IMR-90 (cell line): ENCODE measurements around the gene ABHD5. TPM values are rescaled to one million over a fixed set of nuclear protein-coding genes. Genes with fewer than 3 reads are reported as not detected.
"Not testable (repeated sequence)": the region's sequence is repeated elsewhere in the genome, so short reads cannot be mapped to it uniquely, and the experiment has no call there.

Experiments used
- ATAC-seq: fragments of 200-7000 bp; cut with Tn5 transposase; 2 replicates; pipeline ENCODE4 v1.9.1; 2020; ENCODE audit warnings: low read depth, mild to moderate bottlenecking, moderate library complexity
- BruUV-seq: library from RNA; stranded (reverse); fragments of 400-500 nt; replicated peaks from 2 replicates; lab custom pipeline; 2021; lab: Mats Ljungman, UMichigan
- CTCF ChIA-PET: fragments of 300-600 bp; formaldehyde crosslinking; extraction: SDS; loops from one replicate; lab custom pipeline; 2021; ENCODE audit warnings: antibody characterized with exemption; lab: Yijun Ruan, JAX
- POLR2A ChIA-PET: fragments of 300-600 bp; sonication (Branson Sonifier 250); formaldehyde crosslinking; loops from one replicate; lab custom pipeline; 2022; ENCODE audit warnings: antibody characterized with exemption; ENCODE audit not compliant: unreplicated experiment; lab: Charles Lee
- DNase-seq: peaks from one replicate; pipeline ENCODE4 v3.0.0; 2013
- H2AFZ ChIP-seq: replicated peaks from 2 replicates; pipeline ENCODE3; 2013; ENCODE audit warnings: low read length, mild to moderate bottlenecking; ENCODE audit not compliant: poor library complexity
- H2AK5ac ChIP-seq: 2 replicates; pipeline ENCODE4 v1.6.1; 2013; ENCODE audit warnings: low read depth, low read length, inconsistent platforms
- H2AK9ac ChIP-seq: replicated peaks from 2 replicates; pipeline ENCODE3; 2013; ENCODE audit warnings: mild to moderate bottlenecking, low read depth, low read length, moderate library complexity; ENCODE audit not compliant: poor library complexity
- H2BK120ac ChIP-seq: 2 replicates; pipeline ENCODE4 v1.6.1; 2013; ENCODE audit warnings: low read depth, low read length, inconsistent platforms
- H2BK15ac ChIP-seq: 3 replicates; pipeline ENCODE4 v1.6.1; 2013; ENCODE audit warnings: low read depth, low read length, inconsistent platforms
- H2BK20ac ChIP-seq: 2 replicates; pipeline ENCODE4 v1.6.1; 2013; ENCODE audit warnings: low read depth, mild to moderate bottlenecking, inconsistent platforms, low read length, moderate library complexity
- H2BK5ac ChIP-seq: 2 replicates; pipeline ENCODE4 v1.6.1; 2013; ENCODE audit warnings: mild to moderate bottlenecking, low read depth, low read length, inconsistent platforms; ENCODE audit not compliant: poor library complexity, severe bottlenecking
- H3K14ac ChIP-seq: replicated peaks from 2 replicates; pipeline ENCODE4 v1.6.1; 2013; ENCODE audit warnings: low read depth, low read length, inconsistent platforms
- H3K18ac ChIP-seq: 2 replicates; pipeline ENCODE4 v1.6.1; 2013; ENCODE audit warnings: low read depth, low read length, control low read depth
- H3K23ac ChIP-seq: 2 replicates; pipeline ENCODE4 v1.6.1; 2013; ENCODE audit warnings: low read depth, low read length, inconsistent platforms
- H3K27ac ChIP-seq: 2 replicates; pipeline ENCODE4 v1.5.1; 2013; ENCODE audit warnings: mild to moderate bottlenecking, control low read depth, low read length; ENCODE audit not compliant: insufficient read depth
- H3K27me3 ChIP-seq: 2 replicates; pipeline ENCODE4 v1.6.1; 2013; ENCODE audit warnings: low read length; ENCODE audit not compliant: control insufficient read depth, insufficient read depth
- H3K36me3 ChIP-seq: 2 replicates; pipeline ENCODE4 v1.6.1; 2013; ENCODE audit warnings: low read length, mixed read lengths; ENCODE audit not compliant: control insufficient read depth, insufficient read depth
- H3K4ac ChIP-seq: 2 replicates; pipeline ENCODE4 v1.6.1; 2013; ENCODE audit warnings: low read depth, low read length, inconsistent platforms
- H3K4me1 ChIP-seq: 2 replicates; pipeline ENCODE4 v1.6.1; 2013; ENCODE audit warnings: low read length, mixed read lengths; ENCODE audit not compliant: control insufficient read depth, insufficient read depth
- H3K4me2 ChIP-seq: 2 replicates; pipeline ENCODE4 v1.6.1; 2013; ENCODE audit warnings: low read depth, mild to moderate bottlenecking, control low read depth, low read length, moderate library complexity
- H3K4me3 ChIP-seq: 2 replicates; pipeline ENCODE4 v1.5.1; 2013; ENCODE audit warnings: low read depth, mild to moderate bottlenecking, control low read depth, low read length, moderate library complexity; ENCODE audit not compliant: insufficient read depth
- H3K56ac ChIP-seq: 2 replicates; pipeline ENCODE4 v1.6.1; 2013; ENCODE audit warnings: low read length, inconsistent platforms; ENCODE audit not compliant: insufficient read depth; ENCODE audit errors: extremely low read depth
- H3K79me1 ChIP-seq, 2 experiments: 2 replicates each; pipeline ENCODE4 v1.6.1; 2013; ENCODE audit warnings: low read length in 2 of 2, inconsistent platforms in 1 of 2, low read depth in 1 of 2
- H3K9ac ChIP-seq: 2 replicates; pipeline ENCODE4 v1.6.1; 2013; ENCODE audit warnings: low read depth, low read length, control low read depth
- H3K9me1 ChIP-seq: 2 replicates; pipeline ENCODE4 v1.6.1; 2013; ENCODE audit warnings: low read length, inconsistent platforms; ENCODE audit not compliant: insufficient read depth
- H3K9me3 ChIP-seq: 2 replicates; pipeline ENCODE4 v1.6.1; 2013; ENCODE audit warnings: low read length; ENCODE audit not compliant: control insufficient read depth, insufficient read depth
- H4K20me1 ChIP-seq: 2 replicates; pipeline ENCODE4 v1.6.1; 2013; ENCODE audit warnings: low read length, inconsistent platforms; ENCODE audit not compliant: insufficient read depth
- H4K5ac ChIP-seq: 2 replicates; pipeline ENCODE4 v1.6.1; 2013; ENCODE audit warnings: mild to moderate bottlenecking, low read depth, low read length, control low read depth
- H4K8ac ChIP-seq, 2 experiments: 2 replicates each; pipeline ENCODE4 v1.6.1; 2013; ENCODE audit warnings: low read depth in 2 of 2, low read length in 2 of 2, control low read depth in 1 of 2, inconsistent platforms in 1 of 2
- H4K91ac ChIP-seq: 2 replicates; pipeline ENCODE4 v1.6.1; 2013; ENCODE audit warnings: low read depth, low read length, inconsistent platforms; ENCODE audit not compliant: insufficient read depth
- WGBS, 2 experiments: methylation state at CpG; one replicate each; pipeline versions ENCODE4 v1.1.5 to v1.1.7; 2013; ENCODE audit warnings: missing lambda C conversion rate in 2 of 2; ENCODE audit not compliant: insufficient read length in 1 of 2; ENCODE audit errors: extremely low coverage in 2 of 2; 5-methylcytosine and 5-hydroxymethylcytosine counted together
- dilution Hi-C: fragments of 300-500 bp; cut with HindIII; formaldehyde crosslinking; loops from one replicate; pipeline ENCODE4 v1.14.3; 2018; ENCODE audit warnings: low sequenced_read_pairs; ENCODE audit not compliant: unreplicated experiment
- in situ Hi-C: fragments of 300-500 bp; cut with MboI; formaldehyde crosslinking; loops from 3 replicates; pipeline ENCODE4 v1.14.3; 2019; ENCODE audit warnings: low sequenced_read_pairs, inconsistent platforms, mixed read lengths
- intact Hi-C: fragments of 100-400 bp; cut with micrococcal nuclease; formaldehyde crosslinking; loops from 2 replicates; pipeline ENCODE4 v1.10.0; 2022
- polyA plus RNA-seq, 3 experiments: library from polyadenylated mRNA; depleted of rRNA; stranded (reverse); fragments of >200 nt; gene quantifications; 2 replicates each; pipeline ENCODE4 v1.2.3, GENCODE V29; 2012; ENCODE audit warnings: low replicate concordance in 1 of 3
- total RNA-seq: library from RNA; depleted of rRNA; stranded (reverse); fragments of >200 nt; gene quantifications from 2 replicates; pipeline ENCODE4 v1.2.3, GENCODE V29; 2012

Gene ABHD5
- total and polyA plus RNA-seq, 2 of the 4 experiments (the other 2 are of a cell fraction), result 15.8 to 33.2 TPM

DNA sequence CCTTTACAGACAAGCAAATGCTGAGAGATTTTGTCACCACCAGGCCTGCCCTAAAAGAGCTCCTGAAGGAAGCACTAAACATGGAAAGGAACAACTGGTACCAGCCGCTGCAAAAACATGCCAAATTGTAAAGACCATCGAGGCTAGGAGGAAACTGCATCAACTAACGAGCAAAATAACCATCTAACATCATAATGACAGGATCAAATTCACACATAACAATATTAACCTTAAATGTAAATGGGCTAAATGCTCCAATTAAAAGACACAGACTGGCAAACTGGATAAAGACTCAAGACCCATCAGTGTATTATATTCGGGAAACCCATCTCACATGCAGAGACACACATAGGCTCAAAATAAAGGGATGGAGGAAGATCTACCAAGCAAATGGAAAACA is 9.9 kb upstream of the ABHD5 start:
- H4K8ac ChIP-seq, H3K56ac ChIP-seq, H3K4me1 ChIP-seq, H3K4ac ChIP-seq, H3K27me3 ChIP-seq, H4K91ac ChIP-seq, H2BK15ac ChIP-seq, DNase-seq, H4K20me1 ChIP-seq, H3K4me3 ChIP-seq, H3K9me3 ChIP-seq, H2AK9ac ChIP-seq, H3K23ac ChIP-seq, BruUV-seq, H3K27ac ChIP-seq, H2AFZ ChIP-seq, H3K9ac ChIP-seq, H3K79me1 ChIP-seq, H2BK20ac ChIP-seq, H3K18ac ChIP-seq, ATAC-seq, H2AK5ac ChIP-seq, H2BK5ac ChIP-seq, CTCF ChIA-PET, POLR2A ChIA-PET, H3K9me1 ChIP-seq, dilution Hi-C loops, H3K4me2 ChIP-seq, intact Hi-C loops, H3K36me3 ChIP-seq, H2BK120ac ChIP-seq, H3K14ac ChIP-seq, H4K5ac ChIP-seq, in situ Hi-C loops: not testable (repeated sequence)
- WGBS, 2 experiments, result no CpG with 5 or more reads among the region's 4 CpGs
